ENCODE measurements around the gene CCNA1.

Gene CCNA1

GRCh38 chr13:36453516-36453915 is 21.2 kb downstream of the CCNA1 start:
- DNase-seq (ENCODE audit: low spot score) (no peak), FAIRE-seq (no peak)

DNA sequence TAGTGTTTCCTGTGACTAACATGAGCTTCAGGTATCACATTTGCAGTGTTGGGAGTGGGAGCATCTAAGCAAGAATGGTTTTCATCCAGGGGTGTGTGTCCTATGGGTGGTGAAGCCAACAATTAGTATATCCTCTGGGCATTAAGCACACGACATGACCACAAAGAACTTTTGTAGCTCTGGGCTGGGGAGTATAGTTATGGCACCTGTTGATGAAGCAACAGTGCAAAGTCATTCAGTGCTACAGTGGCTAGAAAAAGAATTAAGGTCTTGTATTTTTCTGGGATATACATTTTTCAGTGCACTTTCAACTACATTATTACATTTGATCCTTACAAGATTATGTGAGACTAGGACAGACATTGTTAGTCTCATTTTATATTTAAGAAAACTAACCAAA is 21.8 kb downstream of the CCNA1 start:
- DNase-seq (ENCODE audit: low spot score): no peak
- no peak for FAIRE-seq

DNA sequence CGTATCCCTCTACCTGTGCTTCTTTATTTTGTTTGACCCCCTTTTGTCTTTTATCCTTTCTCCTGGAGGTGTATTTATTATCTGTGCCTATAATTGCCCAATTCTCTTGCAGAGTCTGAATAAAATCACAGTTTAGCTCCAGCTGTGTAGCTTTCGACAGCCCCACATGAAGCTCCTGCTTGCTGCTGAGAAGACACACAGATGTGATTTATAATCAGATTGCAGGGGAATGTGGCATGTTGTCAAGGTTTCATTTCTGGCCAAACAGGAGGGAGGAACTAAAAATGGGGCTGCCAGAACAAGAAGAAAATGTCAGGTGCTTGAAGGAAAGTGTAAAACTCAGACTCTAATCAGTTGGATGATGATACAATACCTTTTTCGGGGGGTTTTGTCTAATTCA is 22.7 kb downstream of the CCNA1 start:
- no peak for FAIRE-seq

GRCh38 chr13:36456577-36456976 is 24.3 kb downstream of the CCNA1 start:
- no peak for DNase-seq (ENCODE audit: low spot score)
- FAIRE-seq: no peak

More for the DNA sequence above, 22.7 kb downstream of the CCNA1 start:
- DNase-seq (ENCODE audit: low spot score): no peak

GRCh38 chr13:36461506-36461905 is 29.2 kb downstream of the CCNA1 start:
- FAIRE-seq: no peak
- DNase-seq (ENCODE audit: low spot score): no peak

- FAIRE-seq: no peak
- no peak for DNase-seq (ENCODE audit: low spot score)
Observed at GRCh38 chr13:36475468-36475867, 43.2 kb downstream of the CCNA1 start.

DNA sequence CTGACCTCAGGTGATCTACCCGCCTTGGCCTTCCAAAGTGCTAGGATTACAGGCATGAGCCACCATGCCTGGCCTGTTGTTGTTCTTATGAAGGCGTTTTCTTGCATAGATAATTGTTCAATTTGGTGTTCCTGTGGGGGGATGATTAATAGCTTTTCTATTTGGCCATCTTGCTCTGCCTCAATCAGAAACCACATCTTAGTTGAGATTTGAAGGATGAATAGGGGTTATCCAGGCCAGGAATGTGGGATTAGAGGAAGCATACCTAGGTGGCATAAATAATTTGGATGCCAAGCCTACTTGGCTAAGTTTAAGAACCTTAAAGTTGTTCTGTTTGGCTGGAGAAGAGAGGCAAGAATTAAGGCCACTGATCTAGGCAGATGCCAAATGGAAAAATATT is 44.4 kb downstream of the CCNA1 start:
- FAIRE-seq (no peak), DNase-seq (ENCODE audit: low spot score) (no peak)

DNA sequence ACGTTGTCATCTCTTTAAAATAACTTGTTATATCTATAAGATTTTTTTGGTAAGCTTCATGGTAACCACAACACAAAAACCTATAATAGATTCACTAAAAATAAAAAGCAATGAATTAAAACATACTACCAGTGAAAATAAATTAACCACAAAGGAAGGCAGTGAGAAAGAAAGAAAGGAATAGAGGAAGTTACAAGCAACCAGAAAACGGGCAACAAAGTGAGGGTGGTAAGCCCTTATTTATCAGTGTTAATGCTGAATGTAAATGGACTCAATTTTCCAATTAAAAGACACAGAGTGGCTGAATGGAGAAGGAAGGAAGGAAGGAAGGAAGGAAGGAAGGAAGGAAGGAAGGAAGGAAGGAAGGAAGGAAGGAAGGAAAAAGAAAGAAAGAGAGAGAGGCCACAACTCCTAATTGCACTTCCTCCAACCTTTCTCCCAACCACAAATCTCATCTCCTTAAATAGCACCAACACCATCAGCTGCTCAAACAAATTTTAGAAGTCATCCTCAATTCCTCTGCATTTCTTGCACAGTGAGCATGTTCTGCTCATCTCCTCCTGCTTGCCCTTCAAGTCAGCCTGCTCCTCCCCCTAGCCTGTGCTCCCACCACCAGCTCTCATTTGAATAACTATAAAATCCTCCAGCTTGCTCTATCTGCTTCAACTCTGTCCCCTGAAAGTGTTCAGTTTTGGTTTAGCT is 48.6 kb downstream of the CCNA1 start:
- no peak for DNase-seq (ENCODE audit: low spot score)
- no peak for FAIRE-seq

DNA sequence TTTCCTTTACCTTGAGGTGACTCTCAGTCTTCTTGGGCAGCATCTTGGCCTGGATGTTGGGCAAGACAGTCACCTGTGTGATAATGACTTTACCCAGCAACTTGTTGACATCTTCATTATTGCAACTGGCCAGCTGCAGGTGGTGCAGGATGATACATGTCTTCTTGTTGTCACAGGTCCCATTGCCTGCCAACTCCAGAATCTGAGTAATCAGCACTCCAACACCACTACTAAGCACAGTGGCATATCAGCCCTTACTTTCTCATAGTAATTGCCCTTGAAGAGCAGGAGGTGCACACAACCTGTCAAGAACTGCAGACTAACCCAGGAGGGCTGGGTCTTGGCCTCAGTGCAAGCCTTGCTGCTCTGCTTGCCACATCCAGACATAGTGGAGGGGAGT is 57.8 kb downstream of the CCNA1 start:
- FAIRE-seq: no peak
- no peak for DNase-seq (ENCODE audit: low spot score)

All from RCC 7860 (cell line).